Measurements from ENCODE around the gene GPBAR1. TPM values are rescaled to one million over a fixed set of nuclear protein-coding genes. Genes with fewer than 3 reads are reported as not detected.

Gene GPBAR1, protein sequence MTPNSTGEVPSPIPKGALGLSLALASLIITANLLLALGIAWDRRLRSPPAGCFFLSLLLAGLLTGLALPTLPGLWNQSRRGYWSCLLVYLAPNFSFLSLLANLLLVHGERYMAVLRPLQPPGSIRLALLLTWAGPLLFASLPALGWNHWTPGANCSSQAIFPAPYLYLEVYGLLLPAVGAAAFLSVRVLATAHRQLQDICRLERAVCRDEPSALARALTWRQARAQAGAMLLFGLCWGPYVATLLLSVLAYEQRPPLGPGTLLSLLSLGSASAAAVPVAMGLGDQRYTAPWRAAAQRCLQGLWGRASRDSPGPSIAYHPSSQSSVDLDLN
- total RNA-seq, result 1 to 10 TPM in 2 of 3 donors, under 1 TPM in 1; 0.64 to 3.7 (median 3.3) TPM
- long read RNA-seq, donor 1, partial matches to known transcripts, result 0 of 6 reads
- long read RNA-seq, donor 1, other reads (novel, unspliced or antisense), result 1 of 6 reads
- long read RNA-seq, donor 2, transcript GPBAR1-202 (2 exons, 1,382 nt), result major isoform, 5 of 6 reads
- long read RNA-seq, donor 2, partial matches to known transcripts, result 0 of 6 reads
- long read RNA-seq, donor 2, other reads (novel, unspliced or antisense), result 1 of 6 reads

DNA sequence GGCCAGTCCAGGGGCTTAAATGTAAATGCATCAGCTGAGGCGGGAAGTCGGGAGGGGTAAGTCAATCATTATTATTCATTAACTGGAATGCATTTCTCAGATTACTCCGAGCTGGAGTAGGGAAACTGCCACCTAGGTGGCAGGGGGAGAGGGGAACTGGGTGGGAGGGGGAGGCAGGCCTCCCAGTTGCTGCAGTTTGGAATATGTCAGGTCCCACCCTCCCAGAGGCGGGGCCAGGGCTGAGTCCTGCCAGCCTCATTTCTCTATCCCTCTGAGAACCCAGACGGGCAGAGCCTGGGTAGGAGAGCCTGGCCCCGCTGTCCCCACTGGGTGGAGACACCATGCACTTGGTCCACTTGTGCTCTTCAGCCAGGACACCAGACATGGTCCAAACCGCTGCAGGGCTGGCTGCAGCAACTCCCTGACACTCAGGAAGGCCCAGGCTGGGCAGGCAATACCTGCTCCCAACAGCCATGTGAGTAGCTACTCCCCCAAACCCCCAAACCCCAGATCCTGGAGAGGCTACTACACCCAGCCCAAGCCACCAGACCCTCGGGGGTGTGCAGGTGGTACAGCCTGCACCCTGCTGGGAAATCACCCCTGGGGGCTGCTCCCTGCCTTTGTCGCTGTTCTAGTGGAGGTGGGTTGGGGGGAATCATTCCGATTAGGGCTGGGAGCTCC is at the start of gene GPBAR1:
Gene GPBAR1 (plus strand): TSS at position 274 of the 681 bp plus-strand sequence. CDS start 1,710 bp downstream, outside the sequence.
- intact Hi-C loops (cut with DNase I, micrococcal nuclease), result no loop called here
- TF ChIP-seq, protein P1, sequence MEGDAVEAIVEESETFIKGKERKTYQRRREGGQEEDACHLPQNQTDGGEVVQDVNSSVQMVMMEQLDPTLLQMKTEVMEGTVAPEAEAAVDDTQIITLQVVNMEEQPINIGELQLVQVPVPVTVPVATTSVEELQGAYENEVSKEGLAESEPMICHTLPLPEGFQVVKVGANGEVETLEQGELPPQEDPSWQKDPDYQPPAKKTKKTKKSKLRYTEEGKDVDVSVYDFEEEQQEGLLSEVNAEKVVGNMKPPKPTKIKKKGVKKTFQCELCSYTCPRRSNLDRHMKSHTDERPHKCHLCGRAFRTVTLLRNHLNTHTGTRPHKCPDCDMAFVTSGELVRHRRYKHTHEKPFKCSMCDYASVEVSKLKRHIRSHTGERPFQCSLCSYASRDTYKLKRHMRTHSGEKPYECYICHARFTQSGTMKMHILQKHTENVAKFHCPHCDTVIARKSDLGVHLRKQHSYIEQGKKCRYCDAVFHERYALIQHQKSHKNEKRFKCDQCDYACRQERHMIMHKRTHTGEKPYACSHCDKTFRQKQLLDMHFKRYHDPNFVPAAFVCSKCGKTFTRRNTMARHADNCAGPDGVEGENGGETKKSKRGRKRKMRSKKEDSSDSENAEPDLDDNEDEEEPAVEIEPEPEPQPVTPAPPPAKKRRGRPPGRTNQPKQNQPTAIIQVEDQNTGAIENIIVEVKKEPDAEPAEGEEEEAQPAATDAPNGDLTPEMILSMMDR (IDR thresholded peaks at IDR 0.05), result no peak
- H3K36me3 ChIP-seq (ENCODE audit: low read depth), result no peaks in the 10 kb centered on the region
- H3K4me1 ChIP-seq (ENCODE audit: low read depth), result peaks cover 52% of the 10 kb centered on the region
- peak; percentile 8 for ATAC-seq
- no peak within 1 kb of the TSS for H3K4me3 ChIP-seq
- peak in 2 of 3 donors; percentile 55 to 60 for DNase-seq
- no peaks in the 10 kb centered on the region for H3K9me3 ChIP-seq

GRCh38 chr2:218214116-218214515 is 46.7 kb upstream of the GPBAR1 start:
- TF ChIP-seq, protein P1 (IDR thresholded peaks at IDR 0.05), result no peak
- Histone ChIP-seq H3K4me1 (ENCODE audit: low read depth) (peaks cover 17% of the 10 kb centered on the region), H3K9me3 (no peaks in the 10 kb centered on the region), H3K4me3 (no peak overlapping the region), H3K36me3 (ENCODE audit: low read depth) (no peaks in the 10 kb centered on the region)
- intact Hi-C loops (cut with DNase I, micrococcal nuclease), result no loop called here
- no peak for DNase-seq
- ATAC-seq, result no peak

- peak overlapping the region; percentile 93 for H3K4me3 ChIP-seq
- H3K4me1 ChIP-seq (ENCODE audit: low read depth), result peaks cover 37% of the 10 kb centered on the region
- DNase-seq (peak; percentile 32 to 71 (median 48)), ATAC-seq (no peak)
- no peaks in the 10 kb centered on the region for H3K9me3 ChIP-seq
- intact Hi-C loops (cut with DNase I, micrococcal nuclease), result no loop called here
- H3K36me3 ChIP-seq (ENCODE audit: low read depth), result no peaks in the 10 kb centered on the region
- TF ChIP-seq, protein P1 (IDR thresholded peaks at IDR 0.05), result no peak
These were observed 44.5 kb upstream of the GPBAR1 start for GRCh38 chr2:218216336-218216673.

DNA sequence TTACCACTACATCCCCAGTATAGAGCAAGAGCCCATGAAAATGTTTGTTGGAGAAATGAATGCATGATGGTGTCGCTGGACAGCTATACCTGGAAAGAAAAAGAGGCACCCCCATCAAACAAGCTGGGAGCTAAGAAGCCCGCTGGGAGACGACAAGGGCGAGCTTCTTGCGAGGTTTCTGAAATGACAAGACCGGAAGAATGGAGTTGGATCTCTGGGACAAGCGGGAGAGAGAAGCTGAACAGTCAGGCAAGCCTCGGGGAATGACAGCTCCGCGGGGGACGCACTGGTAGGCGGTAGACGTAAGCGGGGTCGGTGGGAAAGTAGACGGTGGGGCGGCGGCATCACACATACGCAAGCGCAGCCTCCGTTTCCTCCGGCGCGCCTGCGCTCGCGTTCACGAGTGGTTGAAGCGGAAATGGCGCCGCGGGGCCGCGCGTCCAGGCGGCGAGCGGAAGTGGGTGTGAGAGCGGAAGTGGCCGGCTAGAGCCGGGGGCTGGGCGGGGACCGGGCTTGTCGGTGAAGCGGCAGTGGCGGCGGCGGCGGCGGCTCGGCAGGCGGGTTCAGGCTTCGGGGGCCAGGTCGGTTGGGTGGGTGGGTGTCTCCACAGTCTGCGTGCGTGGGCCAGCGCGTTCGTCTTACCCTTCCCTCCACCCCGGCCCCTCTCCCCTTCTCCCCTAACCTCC is 44.0 kb upstream of the GPBAR1 start, which contains the start of gene ARPC2:
Gene ARPC2 (plus strand): TSS at position 516 of the 686 bp plus-strand sequence. CDS start 282 bp downstream, outside the sequence.
- ATAC-seq (peak; percentile 98), DNase-seq (peak; percentile 96 to 98 (median 97))
- H3K9me3 ChIP-seq, result no peaks in the 10 kb centered on the region
- TF ChIP-seq, protein P1 (IDR thresholded peaks at IDR 0.05), result no peak
- peak within 1 kb of the TSS; percentile 93 for H3K4me3 ChIP-seq
- H3K36me3 ChIP-seq (ENCODE audit: low read depth), result no peaks in the 10 kb centered on the region
- H3K4me1 ChIP-seq (ENCODE audit: low read depth), result peaks cover 42% of the 10 kb centered on the region
- intact Hi-C loops (cut with DNase I, micrococcal nuclease), result no loop called here
